ENCODE data around the gene NDUFB8. TPM values are rescaled to one million over a fixed set of nuclear protein-coding genes. Genes with fewer than 3 reads are reported as not detected.

The NDUFB8 gene
- total RNA-seq, 1 experiment from 2014 or later, result 399 TPM

- CTCF ChIA-PET, result interaction anchor here (2.6 kb wide), 1 partner anchor 8 kb away, joined by 15 read pairs; no protein-coding TSS in a partner anchor
- no peaks in the 10 kb centered on the region; the same call in 1 of the 2 replicates for H3K36me3 ChIP-seq (ENCODE audit: low read depth, low read length)
- no peak overlapping the region for H3K4me3 ChIP-seq (ENCODE audit: low read length)
- H3K4me2 ChIP-seq (ENCODE audit: low read length), result no peak overlapping the region
- no peaks in the 10 kb centered on the region for H3F3A ChIP-seq (ENCODE audit: low read length, unreplicated experiment)
- H3K9ac ChIP-seq (ENCODE audit: low read length), result no peak overlapping the region
- DNase-seq, result peak; percentile 34
- H3K79me2 ChIP-seq (ENCODE audit: low read length), result no peaks in the 10 kb centered on the region
- H3K4me1 ChIP-seq (ENCODE audit: insufficient read depth, low read length), result peaks cover 5% of the 10 kb centered on the region; the same call in 1 of the 2 replicates
- H4K20me1 ChIP-seq (ENCODE audit: low read length), result no peaks in the 10 kb centered on the region
- ATAC-seq, result no peak
- H3K9me3 ChIP-seq (ENCODE audit: low read length), result no peaks in the 10 kb centered on the region
- POLR2A ChIA-PET (ENCODE audit: unreplicated experiment), result no interaction called here
- no peak for TF ChIP-seq EZH2 (IDR thresholded peaks at IDR 0.05; ENCODE audit: low read length, unreplicated experiment)
- no peak for TF ChIP-seq CTCF (conservative IDR thresholded peaks at IDR 0.05; ENCODE audit: low read depth, low read length)
- no peak for TF ChIP-seq EZH2phosphoT487 (IDR thresholded peaks at IDR 0.05; ENCODE audit: borderline replicate concordance, low read length)
- H2AFZ ChIP-seq (ENCODE audit: low read length), result no peak overlapping the region
- H3K27me3 ChIP-seq (ENCODE audit: low read length), result no peaks in the 10 kb centered on the region
- intact Hi-C loops (cut with micrococcal nuclease), result no loop called here
- no peak overlapping the region for H3K27ac ChIP-seq (ENCODE audit: low read length)
- no peaks in the 10 kb centered on the region for H3K9me2 ChIP-seq (replicated peaks; ENCODE audit: low read length)
- BruUV-seq (replicated peaks), result no TSS peak
Observed at GRCh38 chr10:100510533-100511308, 18.9 kb downstream of the NDUFB8 start.

GRCh38 chr10:100509241-100509840, 20.3 kb downstream of the NDUFB8 start:
- TF ChIP-seq EZH2 (IDR thresholded peaks at IDR 0.05; ENCODE audit: low read length, unreplicated experiment), result no peak
- no peak for TF ChIP-seq EZH2phosphoT487 (IDR thresholded peaks at IDR 0.05; ENCODE audit: borderline replicate concordance, low read length)
- no peak for TF ChIP-seq CTCF (conservative IDR thresholded peaks at IDR 0.05; ENCODE audit: low read depth, low read length)
- CTCF ChIA-PET, result interaction anchor here (0.5 to 2.6 kb wide), 9 partner anchors 9 to 369 kb away, joined by 3 to 15 read pairs (median 3); partner anchors contain the start of gene HIF1AN

More at GRCh38 chr10:100509241-100509840, 20.3 kb downstream of the NDUFB8 start:
- Histone ChIP-seq H3K9ac (ENCODE audit: low read length) (no peak overlapping the region), H3K36me3 (ENCODE audit: low read depth, low read length) (no peaks in the 10 kb centered on the region; the same call in 1 of the 2 replicates), H3K27ac (ENCODE audit: low read length) (no peak overlapping the region), H3K4me2 (ENCODE audit: low read length) (no peak overlapping the region), H3K9me3 (ENCODE audit: low read length) (no peaks in the 10 kb centered on the region), H3F3A (ENCODE audit: low read length, unreplicated experiment) (no peaks in the 10 kb centered on the region), H3K9me2 (replicated peaks; ENCODE audit: low read length) (no peaks in the 10 kb centered on the region), H4K20me1 (ENCODE audit: low read length) (no peaks in the 10 kb centered on the region), H3K4me1 (ENCODE audit: insufficient read depth, low read length) (peaks cover 5% of the 10 kb centered on the region; the same call in 1 of the 2 replicates), H3K27me3 (ENCODE audit: low read length) (no peaks in the 10 kb centered on the region), H3K4me3 (ENCODE audit: low read length) (no peak overlapping the region), H3K79me2 (ENCODE audit: low read length) (no peaks in the 10 kb centered on the region), H2AFZ (ENCODE audit: low read length) (no peak overlapping the region)
- no peak for ATAC-seq
- BruUV-seq (replicated peaks), result no TSS peak
- no peak for DNase-seq
- intact Hi-C loops (cut with micrococcal nuclease), result loop anchor here (2.0 kb wide), 1 partner anchor 171 kb away; no protein-coding TSS in a partner anchor
- POLR2A ChIA-PET (ENCODE audit: unreplicated experiment), result no interaction called here

Measured in PC-3 (cell line).